ENCODE data around the gene SPOP.
A peak's percentile ranks its signal among the peaks of the same experiment; 100 is the strongest.

SPOP gene

DNA sequence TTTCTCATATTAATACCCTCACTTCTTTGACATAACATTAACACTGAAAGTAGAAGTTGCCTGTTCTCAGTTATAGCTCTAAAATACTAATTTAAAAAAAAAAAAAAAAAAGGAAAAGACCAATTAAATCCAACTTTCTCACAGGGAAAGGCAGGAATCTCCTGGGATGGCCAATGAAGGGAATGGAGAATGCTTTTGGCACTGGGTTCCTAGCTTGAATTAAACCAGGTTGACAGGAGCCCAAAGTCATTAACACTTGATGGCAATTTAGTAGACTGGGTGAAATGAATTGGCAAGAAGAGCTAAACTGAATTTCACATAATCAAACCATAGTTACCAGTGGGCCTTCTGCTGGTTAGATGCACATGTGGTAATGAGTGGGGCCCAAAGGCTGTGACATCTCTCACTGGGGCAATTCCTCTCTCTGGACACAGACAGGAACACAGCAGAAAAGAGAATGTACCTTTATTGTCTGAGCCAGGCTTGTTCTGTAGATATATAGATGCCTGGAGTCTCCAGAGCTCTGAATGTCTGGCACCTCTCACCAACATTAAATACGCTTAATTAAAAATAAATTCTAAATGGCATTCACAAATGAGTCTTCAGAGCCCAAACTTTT lies 64.6 kb downstream of the SPOP start:
- no peak for DNase-seq

DNA sequence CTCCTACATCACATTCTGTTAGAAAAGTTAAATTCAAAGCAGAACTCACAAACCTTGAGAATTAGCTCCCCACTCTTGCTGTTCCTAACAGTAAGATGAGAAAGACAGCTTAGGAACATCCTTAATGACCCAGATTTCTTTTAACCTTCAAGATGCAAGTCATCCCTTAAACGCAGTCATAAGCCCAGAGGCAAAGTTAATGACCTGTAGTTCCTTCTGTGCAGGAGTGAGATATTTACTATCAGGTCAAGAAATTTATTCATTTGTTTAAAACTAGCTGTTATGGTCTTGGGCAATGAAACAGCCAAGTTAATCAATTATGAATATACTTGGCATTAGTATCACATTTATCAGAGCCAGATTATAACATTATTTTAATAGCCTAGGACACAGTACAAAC lies 65.2 kb downstream of the SPOP start:
- no peak for DNase-seq

DNA sequence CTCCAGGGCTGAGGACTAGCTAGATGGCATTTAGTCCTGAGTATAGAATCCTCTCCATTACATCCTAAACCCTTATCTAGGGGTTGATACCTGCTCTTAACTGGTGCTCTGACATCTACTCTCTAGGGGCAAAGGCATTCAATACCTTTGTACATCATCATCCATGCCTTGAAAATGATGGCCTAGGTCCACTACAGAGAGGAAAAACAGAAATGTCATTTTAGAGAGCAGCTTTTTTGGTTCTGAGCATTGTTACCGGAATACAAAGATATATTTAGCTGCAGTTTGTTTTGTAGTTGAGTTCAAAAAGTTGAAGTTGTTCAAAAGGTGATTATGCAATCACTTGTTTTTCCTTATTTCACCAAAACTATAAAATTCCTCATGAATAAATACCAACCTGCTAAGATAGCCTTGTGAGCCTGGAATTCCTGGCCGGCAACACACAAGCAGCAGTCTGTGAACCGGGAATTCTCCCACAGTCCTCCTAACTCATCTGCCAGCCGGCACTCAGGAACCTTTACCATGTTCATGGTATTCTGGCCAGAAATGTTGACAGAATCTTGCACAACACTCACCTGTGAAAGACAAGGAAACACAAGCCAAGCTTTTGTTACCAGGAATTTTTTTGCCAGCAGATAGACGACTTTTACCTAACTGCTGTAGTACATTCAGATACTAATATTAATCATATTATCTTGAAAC lies 66.9 kb downstream of the SPOP start:
- DNase-seq: no peak

GRCh38 chr17:49604314-49604869 lies 73.5 kb downstream of the SPOP start:
- DNase-seq: no peak

- DNase-seq: no peak
Measured at GRCh38 chr17:49603720-49604119, 74.2 kb downstream of the SPOP start.

DNA sequence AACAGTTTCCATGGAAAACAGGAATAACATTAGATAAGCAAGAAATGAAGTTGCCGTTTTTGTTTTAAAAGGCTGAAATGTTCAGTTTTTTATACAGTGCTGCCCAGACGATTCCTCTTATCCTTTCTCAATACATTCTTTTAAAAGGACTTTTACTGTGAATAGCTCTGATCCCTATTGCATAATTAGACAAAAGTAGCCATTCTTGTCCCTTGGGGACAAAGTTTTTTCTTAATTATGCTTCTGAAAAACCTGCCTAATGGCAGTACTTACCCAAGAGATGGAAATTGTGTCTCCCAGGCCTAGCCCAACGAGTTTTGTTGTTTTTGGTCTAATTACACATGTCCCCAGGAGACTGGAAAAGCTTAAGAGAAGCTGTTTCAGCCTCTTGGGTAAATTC lies 74.7 kb downstream of the SPOP start:
- no peak for DNase-seq

- DNase-seq: no peak
Measured at GRCh38 chr17:49602783-49603182, 75.1 kb downstream of the SPOP start.

- DNase-seq: no peak
Measured at GRCh38 chr17:49600949-49601348, 76.9 kb downstream of the SPOP start.

DNA sequence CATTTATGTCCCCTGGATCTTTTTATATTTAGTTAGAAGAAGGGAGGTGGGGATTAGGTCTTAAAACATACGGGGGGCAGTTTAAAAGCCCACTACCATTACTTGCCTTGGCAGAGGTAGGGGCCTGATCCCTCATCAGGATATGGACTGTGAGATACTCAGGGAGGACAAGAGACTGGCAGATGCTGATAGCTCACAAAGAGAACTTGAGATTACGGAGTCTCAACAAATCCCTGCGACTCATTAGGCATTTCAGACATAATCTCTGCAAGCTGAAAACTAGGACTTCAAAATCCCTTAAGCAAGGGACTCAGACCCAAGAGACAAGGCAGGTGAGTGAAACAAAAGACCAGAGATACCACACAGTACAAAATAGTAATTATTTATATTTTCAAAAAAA lies 79.0 kb downstream of the SPOP start:
- no peak for DNase-seq

DNA sequence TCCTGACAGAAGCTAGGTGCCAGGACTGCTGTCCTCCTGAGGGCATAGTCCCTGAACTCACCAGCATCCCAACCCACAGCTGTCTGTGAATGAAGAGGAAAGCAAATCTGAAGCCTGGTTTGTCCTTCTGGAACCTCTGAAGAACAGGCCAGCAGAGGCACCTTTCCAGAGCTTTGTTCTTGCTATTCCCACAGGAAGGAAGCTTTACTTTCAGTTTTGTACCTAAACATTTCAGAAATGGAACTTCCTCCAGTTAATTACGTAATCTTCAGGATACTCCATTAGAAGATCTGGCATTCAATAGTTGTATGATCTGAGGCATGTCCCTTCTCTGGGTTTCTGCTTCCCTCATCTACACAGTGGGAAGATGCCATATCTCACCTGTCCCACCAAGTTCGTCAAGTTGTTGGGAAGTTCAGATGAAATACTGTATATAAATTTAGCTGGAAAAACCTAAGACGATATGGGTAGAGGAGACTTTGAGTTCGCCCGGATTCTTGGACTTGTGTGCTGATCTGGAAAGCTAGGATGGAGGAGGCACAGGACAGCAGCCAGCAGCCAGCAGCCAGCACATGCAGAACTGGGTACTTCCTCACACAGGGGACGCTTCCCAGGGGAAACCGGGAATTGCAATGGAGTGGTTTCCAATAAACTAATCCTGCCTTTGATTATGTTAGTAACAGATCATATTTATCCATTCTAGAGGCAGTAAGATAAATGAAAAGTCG lies 79.8 kb downstream of the SPOP start:
- DNase-seq: peak in 1 of 3 donors; percentile 59

- DNase-seq: no peak
Measured at GRCh38 chr17:49597436-49597835, 80.5 kb downstream of the SPOP start.

GRCh38 chr17:49596613-49597244 lies 81.2 kb downstream of the SPOP start:
- no peak for DNase-seq

DNA sequence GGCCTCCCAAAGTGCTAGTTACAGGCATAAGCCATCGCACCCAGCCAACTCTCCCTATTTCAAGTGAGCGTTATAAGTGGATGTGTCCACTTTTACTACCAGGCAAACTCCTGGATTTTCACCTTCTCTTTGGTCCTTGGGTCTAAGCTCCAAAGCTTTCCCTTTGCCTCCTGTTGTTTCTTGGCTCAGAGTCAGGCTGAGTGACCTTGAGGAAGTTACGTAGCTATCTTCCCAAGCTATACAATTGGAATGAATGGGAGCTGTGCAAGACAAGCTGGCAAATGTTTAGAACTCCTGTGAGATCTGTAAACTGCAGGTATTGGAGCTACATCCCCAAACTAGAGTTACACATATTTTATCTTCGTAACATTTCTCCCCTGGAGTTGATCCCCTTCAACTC lies 81.9 kb downstream of the SPOP start:
- no peak for DNase-seq

- no peak for DNase-seq
Measured at GRCh38 chr17:49595328-49595727, 82.6 kb downstream of the SPOP start.

DNA sequence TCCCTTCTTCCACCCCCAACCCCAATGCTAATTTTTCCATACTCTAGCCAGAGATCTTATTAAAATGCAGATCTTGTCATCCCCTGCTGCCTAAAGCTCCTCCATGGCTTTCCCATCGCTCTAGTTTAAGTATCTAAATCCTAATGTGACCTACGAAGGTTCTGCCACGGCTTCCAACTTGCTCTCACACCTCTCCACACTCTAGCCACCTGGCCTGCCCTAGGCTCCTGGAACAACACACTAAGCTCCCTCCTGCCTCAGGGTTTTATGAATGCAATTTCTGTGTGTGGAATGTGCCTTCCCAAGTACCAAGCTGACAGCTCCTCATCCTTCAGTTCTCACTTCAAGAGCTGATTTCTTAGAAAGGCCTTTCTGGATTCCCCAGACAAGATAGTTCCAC lies 85.6 kb downstream of the SPOP start:
- DNase-seq: no peak

DNA sequence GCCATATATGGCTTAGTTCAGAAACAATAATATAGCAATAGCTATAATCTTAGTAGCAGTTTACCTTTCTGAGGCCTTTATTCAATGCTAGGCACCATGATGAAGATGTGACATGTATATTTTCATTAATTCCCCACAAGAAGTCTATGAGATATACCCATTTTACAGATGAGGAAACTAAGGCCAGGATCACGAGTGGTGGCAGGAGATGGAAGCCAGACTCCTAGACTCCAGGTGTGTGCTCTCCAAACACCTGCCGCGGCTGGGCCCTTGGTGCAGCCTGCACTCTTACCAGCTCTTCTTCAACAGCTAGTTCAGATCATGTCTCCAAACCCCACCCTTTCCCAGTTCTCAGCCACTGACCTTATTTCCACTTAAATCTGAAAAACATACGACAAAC lies 87.0 kb downstream of the SPOP start:
- no peak for DNase-seq

DNA sequence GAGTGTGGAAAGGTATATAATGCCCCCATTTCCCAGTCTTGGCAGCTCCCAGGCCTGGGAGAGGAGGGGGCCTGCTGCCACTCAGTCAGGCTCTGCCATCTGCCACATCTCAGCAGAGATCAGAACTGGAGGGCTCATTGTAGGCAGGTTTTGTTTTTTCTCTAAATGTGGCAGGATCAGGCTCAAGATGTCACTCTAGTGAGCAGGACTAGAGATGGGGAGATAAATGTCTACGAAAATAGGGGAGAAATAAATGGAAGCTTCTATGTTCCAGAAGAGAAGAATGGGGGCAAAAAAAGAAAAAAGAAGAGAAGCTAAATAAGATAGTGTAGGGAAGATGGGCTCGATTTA lies 88.3 kb downstream of the SPOP start:
- no peak for DNase-seq

- DNase-seq: no peak
Measured at GRCh38 chr17:49588726-49589576, 88.9 kb downstream of the SPOP start.

DNA sequence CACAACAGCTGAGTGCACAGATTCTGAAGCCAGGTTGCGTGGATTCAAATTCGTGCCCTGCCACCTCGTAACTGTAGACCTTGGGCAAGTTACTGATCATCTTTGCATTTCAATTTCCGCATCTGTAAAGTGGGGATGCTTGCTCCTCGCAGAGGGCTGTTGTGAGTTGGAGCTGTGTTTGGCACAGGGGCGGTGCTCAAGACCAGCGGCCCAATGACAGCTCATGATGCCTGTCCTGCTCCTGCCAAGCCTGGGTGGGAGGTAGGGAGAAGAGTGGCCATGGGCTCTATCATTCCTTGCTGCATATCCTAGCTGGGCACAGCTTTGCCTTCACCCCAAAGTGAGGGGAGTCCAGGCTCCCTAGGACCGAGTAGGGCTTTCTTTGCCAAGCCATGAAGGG lies 89.6 kb downstream of the SPOP start:
- DNase-seq: no peak

DNA sequence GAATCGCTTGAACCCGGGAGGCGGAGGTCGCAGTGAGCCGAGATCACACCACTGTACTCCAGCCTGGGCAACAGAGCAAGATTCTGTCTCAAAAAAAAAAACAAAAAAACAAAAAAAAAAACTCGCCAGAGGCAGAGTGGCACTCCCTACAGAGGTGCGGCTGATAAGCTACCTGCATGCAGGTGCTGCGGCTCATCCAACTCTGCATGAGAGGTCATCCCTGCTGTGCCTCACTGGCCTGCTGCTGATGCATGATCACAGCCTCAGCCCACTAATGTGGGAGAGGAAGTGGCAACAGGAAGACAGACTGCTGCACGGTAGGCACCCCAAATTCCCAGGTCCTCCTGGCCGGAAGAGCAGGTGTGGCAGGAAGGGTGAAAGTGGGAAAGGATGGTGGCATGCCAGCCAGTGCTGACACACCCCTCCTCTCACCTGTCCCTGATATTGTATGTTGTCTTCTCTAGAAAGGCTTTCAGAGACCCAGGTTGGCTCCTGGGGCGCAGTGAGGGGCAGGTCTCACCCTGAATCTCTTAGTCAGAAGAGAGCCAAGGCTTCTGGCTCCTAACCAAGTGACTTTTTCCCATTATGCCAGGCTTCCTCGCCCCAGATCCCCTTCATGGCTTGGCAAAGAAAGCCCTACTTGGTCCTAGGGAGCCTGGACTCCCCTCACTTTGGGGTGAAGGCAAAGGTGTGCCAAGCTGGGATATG lies 90.4 kb downstream of the SPOP start:
- DNase-seq: no peak

GRCh38 chr17:49585422-49586027 lies 92.4 kb downstream of the SPOP start:
- DNase-seq: no peak

- DNase-seq: no peak
Measured at GRCh38 chr17:49583889-49584288, 94.0 kb downstream of the SPOP start.
